ENCODE measurements around the gene FAM20B. TPM values are rescaled to one million over a fixed set of nuclear protein-coding genes. Genes with fewer than 3 reads are reported as not detected.

Gene FAM20B
- 16.1 and 29.0 TPM in 2 replicates for total RNA-seq

GRCh38 chr1:179025125-179025974 lies at the start of gene FAM20B:
Gene FAM20B, plus strand, starts transcription at chr1:179025894. Its CDS starts 17,954 bp downstream, at chr1:179043848.

GRCh38 chr1:179081687-179082332 lies 56.1 kb downstream of the FAM20B start, which contains the start of gene TOR3A:
Gene TOR3A, plus strand, starts transcription at chr1:179082070. Its CDS starts 59 bp downstream, at chr1:179082129.

Other genes starting within 250 kb of the FAM20B start
- gene ANGPTL1, start 154.8 kb upstream of the FAM20B start, total RNA-seq: not detected in 2 replicates
- 18.1 and 22.3 TPM in 2 replicates for gene TOR3A, start 56.2 kb downstream of the FAM20B start, total RNA-seq
- 4.7 and 31.9 TPM in 2 replicates for gene ABL2, start 203.8 kb downstream of the FAM20B start, total RNA-seq